Activated T-helper 1 cell treated with anti-CD3 and anti-CD28 coated beads, Interleukin-2, amount 50 U/mL, for 16 hours (primary cell): ENCODE results near the gene ERN1.

Source experiments
- DNase-seq, 2 donors: peaks; one replicate each; pipeline ENCODE4 v3.0.0-alpha.2; 2020; ENCODE audit warnings: low read depth in 1 of 2, low spot score in 1 of 2

Gene ERN1

GRCh38 chr17:64111831-64112230 lies 18.1 kb downstream of the ERN1 start:
- no peak for DNase-seq

GRCh38 chr17:64110379-64111152 lies 19.4 kb downstream of the ERN1 start:
- no peak for DNase-seq

GRCh38 chr17:64109400-64109799 lies 20.5 kb downstream of the ERN1 start:
- no peak for DNase-seq

DNA sequence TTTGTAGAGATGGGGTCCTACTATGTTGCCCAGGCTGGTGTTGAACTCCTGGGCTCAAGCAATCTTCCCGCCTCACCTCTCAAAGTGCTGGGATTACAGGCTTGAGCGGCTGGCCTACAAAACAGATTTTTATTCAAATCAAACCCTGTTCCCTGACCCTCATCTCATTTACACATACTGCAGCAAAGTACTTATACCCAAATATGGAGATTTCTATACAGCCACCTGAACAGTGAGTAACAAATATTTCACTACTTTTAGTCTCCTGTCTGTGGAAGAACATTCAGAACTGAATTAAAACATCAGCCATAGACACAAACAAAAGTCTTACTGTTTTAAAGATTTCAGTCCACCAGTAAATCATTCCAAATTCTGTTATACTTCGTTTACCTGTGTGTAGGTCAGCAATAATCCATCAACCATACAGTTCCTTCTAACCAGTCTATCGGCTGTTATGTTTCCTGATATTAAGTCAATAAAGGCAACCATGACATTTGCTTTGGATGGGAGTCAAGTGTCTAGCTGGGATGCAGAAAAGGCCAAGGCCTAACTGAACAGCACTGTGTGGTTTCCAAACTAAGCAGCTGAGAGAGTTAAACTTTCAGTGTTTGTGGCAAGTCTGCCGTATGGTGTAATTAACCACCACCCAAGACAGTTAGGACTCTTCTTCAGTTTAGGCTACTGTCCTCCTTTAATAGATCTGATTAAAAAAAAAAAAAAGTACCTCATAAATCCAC lies 22.3 kb downstream of the ERN1 start:
- no peak for DNase-seq

DNA sequence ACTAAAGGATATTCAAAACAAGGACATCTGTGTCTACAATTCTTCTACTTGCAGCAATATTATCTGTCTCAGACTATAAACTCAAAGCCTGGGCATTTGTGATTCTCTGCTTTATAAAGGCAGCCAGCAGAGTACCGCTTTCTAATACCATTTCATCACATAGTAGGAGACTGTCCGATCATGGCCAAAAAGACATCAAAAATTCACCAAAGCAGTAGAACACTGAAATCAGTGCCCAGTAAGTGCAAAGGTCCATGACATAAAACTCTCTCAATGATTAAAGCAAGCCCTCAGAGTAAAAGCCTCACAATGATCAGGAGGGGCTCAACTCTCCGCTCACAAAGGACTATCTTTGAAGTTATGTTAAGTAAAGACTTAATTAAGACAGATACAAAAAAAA lies 23.0 kb downstream of the ERN1 start:
- DNase-seq = no peak

DNA sequence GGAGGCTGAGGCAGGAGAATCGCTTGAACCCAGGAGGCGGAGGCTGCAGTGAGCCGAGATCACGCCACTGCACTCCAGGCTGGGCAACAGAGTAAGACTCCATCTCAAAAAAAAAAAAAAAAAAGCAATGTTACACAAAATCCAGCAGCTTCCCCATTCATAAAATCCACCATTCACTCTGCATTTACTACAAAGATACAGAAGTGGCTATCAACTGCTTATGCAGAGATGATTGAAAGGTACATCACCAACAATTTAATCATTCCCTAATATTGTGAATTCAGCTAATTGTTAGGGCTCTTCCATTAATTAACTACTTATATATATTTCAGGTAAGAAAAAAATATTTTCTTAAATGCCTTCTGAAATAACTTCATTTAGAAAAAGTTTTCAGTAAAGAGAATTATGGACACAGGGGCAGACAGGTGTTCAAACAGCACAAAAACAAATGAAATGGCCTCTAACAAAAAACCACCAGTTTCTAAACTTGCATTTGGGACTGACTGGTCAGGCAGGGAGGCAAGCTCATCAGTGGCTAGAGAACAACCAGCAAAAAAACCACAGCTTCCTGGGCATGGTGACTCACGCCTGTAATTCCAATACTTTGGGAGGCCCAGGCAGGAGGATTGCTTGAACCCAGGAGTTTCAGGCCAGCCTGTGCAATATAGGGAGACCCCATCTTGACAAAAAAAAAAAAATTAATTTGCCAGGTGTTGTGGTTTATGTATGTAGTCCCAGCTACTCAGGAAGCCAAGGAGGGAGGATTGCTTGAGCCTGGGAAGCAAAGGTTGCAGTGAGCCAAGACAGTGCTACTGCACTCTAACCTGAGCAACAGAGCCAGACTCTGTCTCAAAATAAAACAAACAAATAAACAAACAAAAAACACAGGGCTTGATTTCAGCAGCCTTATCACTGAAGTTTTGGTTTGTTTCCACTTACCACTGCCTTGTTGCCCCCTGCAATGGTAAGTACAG lies 26.3 kb downstream of the ERN1 start:
- DNase-seq = no peak

- DNase-seq = no peak
These were observed 27.1 kb downstream of the ERN1 start for GRCh38 chr17:64102627-64103390.

DNA sequence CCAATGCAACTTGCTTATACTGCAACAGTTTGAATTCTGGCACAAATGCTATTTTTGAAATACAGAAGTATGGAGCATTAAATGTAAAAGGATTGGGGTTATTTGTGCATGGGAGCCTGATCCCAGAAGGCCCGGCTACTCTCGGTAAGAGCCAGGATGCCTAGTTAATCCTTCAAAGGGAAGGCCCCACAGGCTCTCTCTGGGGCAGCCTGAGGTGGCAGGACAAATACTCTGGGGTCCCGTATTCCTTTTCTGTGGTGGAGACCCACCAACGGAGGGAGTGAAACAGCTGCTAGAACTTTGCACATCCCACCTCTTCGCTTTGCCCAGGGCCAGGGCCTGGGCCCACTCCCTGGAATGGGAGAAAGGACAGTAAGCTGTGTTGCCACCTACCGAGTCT lies 30.4 kb downstream of the ERN1 start:
- no peak for DNase-seq

- no peak for DNase-seq
These were observed 32.6 kb downstream of the ERN1 start for GRCh38 chr17:64097196-64097936.

DNA sequence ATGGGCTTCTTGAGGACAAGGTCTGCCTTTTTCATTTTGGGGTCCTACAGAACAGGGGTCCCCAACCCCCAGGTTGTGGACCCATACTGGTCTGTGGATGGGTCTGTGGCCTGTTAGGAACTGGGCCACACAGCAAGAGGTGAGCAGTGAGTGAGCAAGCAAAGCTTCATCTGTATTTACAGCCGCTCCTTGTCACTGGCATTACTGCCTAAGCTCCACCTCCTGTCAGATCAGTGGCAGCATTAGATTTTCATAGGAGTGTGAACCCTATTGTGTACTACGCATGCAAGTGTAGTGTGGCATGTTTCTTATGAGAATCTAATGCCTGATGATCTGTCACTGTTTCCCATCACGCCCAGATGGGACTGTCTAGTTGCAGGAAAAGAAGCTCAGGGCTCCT lies 33.9 kb downstream of the ERN1 start:
- DNase-seq = no peak

DNA sequence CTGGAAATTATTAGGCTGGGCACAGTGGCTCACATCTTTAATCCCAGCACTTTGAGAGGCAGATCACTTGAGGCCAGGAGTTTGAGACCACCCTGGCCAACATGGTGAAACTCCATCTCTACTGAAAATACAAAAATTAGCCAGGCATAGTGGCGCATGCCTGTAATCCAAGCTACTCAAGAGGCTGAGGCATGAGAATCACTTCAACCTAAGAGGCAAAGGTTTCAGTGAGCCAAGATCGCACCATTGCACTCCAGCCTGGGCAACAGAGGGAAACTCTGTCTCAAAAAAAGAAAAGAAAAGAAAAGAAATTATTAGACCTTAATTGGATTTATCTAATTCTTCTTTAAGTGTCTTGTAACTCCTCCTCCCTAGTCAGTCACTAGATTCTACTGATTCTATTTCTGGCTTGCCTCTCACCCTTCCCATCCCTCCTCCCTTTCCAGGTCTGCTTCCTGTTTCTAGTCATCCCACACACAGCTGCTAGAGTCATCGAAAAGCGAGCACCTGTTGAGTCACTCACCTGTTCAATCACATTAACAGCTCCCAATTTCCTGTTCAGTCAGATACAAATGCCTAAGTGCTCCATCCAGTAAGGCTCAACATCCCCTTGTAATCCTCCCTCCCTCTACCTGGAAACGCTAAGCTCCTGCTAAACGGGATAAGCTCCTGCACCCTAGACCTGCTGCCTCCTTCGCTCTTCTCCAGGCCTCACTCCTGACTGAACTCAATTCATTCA lies 34.6 kb downstream of the ERN1 start:
- DNase-seq = no peak

DNA sequence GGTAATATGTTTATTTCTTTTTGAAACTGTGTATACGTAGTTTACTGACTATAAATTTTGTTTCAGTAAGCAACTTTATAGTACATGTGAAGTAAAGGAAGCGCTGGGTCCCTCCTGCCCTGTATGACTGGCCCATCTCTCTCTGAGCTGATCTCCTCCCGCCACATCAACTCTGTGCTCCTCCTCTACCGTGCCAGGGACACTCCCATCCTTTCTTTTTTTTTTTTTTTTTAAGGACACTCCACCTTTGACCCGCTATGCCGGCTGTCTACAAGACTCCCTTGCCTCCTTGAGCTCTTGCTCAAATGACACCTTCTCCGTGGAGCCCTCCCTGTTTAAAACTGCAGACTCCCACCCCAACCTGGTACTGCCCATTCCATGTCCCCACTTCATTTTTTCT lies 35.5 kb downstream of the ERN1 start:
- DNase-seq = no peak

DNA sequence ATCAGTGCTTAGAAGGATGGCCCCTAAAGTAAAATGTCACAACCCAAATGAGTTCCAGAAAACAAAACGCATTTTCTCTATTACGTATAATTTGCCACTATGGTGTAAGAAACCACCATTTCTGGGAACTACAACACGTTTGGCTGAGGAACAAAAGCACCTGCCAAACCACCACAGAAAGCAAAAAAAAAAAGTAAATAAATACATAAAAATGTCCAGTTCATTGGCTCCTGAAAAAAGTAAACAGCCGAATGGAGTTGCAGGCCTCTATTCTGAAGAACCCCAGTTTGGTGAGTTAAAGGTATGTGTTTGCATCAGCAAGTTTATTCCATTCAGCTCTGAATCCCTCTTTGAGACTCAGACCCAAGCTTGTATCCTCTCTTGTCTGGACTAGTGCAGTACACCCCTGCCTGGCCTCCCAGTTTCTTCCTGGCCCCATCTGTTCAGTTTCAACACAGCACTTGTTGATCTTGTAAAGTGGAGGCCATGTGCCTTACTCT lies 36.9 kb downstream of the ERN1 start:
- DNase-seq = no peak

DNA sequence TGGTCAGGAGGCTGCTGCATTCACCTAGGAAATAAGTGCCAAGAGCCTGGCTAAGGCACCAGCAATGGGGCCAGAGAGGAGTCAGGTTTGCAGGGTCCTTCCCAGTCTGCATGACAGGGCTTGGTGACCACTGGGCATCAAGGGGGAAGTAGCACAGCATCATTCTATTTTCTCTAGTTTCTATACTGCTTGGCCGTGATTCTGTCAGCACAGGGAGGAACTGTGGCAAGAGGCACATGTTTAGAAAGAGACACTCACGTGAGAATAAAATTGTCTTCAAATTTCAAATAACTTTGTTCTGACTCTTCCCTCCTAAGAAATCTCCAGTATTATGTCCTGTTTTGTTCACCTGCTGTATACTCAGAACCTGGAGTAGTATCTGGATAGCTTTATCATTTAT lies 37.8 kb downstream of the ERN1 start:
- no peak for DNase-seq

DNA sequence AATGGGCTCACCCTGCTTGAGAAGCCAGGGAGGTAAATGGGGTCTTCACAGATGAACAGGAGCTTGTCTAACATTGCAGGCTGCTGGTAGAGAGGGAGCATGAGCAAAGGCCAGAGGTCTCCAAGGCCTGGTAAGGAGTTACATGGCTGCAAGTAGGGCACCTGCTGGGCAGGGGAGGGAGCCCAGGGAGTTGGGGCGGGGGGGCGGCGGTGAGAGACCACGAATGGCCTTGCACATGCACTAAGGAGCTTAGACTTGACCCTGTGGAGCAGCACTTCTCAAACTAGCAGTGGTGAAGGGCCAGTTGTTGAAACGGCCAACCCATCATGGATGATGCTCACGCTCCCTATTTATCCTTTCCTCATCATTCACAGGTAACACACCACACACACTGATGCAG lies 38.4 kb downstream of the ERN1 start:
- DNase-seq = no peak

- DNase-seq = no peak
These were observed 38.8 kb downstream of the ERN1 start for GRCh38 chr17:64091116-64091515.

DNA sequence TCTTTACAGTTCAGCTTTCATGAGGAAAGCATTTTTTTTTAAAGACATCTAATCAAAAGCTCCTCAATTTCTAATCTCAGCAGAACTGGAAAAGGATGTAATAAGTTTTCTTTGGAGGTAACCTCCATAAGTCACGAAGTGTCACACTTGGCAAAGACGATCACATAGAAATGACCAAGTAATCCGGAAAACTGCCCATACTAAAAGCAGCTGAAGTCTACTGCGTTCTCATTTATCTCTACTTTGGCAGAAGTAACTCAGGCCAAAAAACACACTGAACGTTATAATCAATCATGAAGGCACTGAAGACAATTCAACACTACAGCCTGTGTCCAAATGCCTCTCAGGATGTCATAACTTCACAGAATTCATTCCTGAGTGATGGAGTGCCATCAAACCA lies 39.8 kb downstream of the ERN1 start:
- no peak for DNase-seq

GRCh38 chr17:64087252-64088005 lies 42.5 kb downstream of the ERN1 start:
- no peak for DNase-seq

GRCh38 chr17:64085650-64086005 lies 44.3 kb downstream of the ERN1 start:
- DNase-seq = no peak
